Ovary (tissue), 9 donors: ENCODE measurements around the gene PLEKHA7. TPM values are rescaled to one million over a fixed set of nuclear protein-coding genes. Genes with fewer than 3 reads are reported as not detected.

ENCODE experiments used
- DNase-seq, 5 donors: peaks; one replicate each; pipeline ENCODE4 v3.0.0-alpha.2; 2019 to 2020
- H3K27ac ChIP-seq, 2 donors: fragments of 200-600 bp; one replicate each; pipeline versions ENCODE4 v1.5.1 to v1.8.0; 2019 to 2022
- H3K27me3 ChIP-seq: fragments of 200-600 bp; one replicate; pipeline ENCODE4 v1.8.0; 2022
- H3K36me3 ChIP-seq: fragments of 200-600 bp; sonication (generic); one replicate; pipeline ENCODE4 v1.5.1; 2019
- H3K4me1 ChIP-seq: one replicate; pipeline ENCODE4 v1.8.1; 2013; ENCODE audit warnings: mild to moderate bottlenecking, moderate library complexity; ENCODE audit not compliant: insufficient read depth
- H3K4me3 ChIP-seq: fragments of 200-600 bp; sonication (generic); one replicate; pipeline ENCODE4 v1.5.1; 2017
- H3K9me3 ChIP-seq, 2 donors: fragments of 200-600 bp in 1 of 2; sonication (generic) in 1 of 2; one replicate each; pipeline versions ENCODE4 v1.5.1 to v1.8.1; 2013 to 2019; ENCODE audit warnings: mild to moderate bottlenecking in 1 of 2, moderate library complexity in 1 of 2
- EP300 ChIP-seq: sonication (generic); formaldehyde crosslinking; IDR thresholded peaks from one replicate; pipeline ENCODE4 v1.6.1; 2017; ENCODE audit warnings: antibody characterized with exemption
- POLR2A ChIP-seq: fragments of 450-650 bp; IDR thresholded peaks from one replicate; pipeline ENCODE4 v1.6.1; 2017; ENCODE audit warnings: antibody characterized with exemption, mild to moderate bottlenecking, moderate library complexity
- WGBS, 3 donors: extraction: QIAGEN DNeasy Blood & Tissue Kit in 1 of 3; methylation state at CpG; one replicate each; pipeline versions ENCODE4 v1.1.5 to v1.1.7; 2013 to 2017; 5-methylcytosine and 5-hydroxymethylcytosine counted together
- intact Hi-C, 4 donors: fragments of 100-400 bp; cut with DNase I; formaldehyde crosslinking; loops; one replicate each; pipeline versions ENCODE4 v1.11.0 to v1.15.1; 2022 to 2023
- polyA plus RNA-seq, 2 donors: library from polyadenylated mRNA; stranded (reverse); fragments of 200-250 nt in 1 of 2; fragments of 350-450 nt in 1 of 2; fragmentation: Illumina TruSeq in 1 of 2; extraction: RNeasy Lipid Tissue Mini Kit (QIAGEN cat#74804) in 1 of 2; gene quantifications; one replicate each; pipeline ENCODE4 v1.2.3, GENCODE V29; 2013 to 2014
- total RNA-seq, 7 donors: library from RNA; depleted of rRNA in 2 of 7; stranded (reverse); fragments of >200 nt in 2 of 7; fragmentation: NEBNext Ultra II Directional in 3 of 7; extraction: Animal tissue kit (Norgen Biotek cat#: 25700) in 3 of 7; gene quantifications; one replicate each; pipeline versions ENCODE4 v1.1.0 to v1.2.4, GENCODE V29; 2016 to 2023
- TF ChIP-seq, protein P1 (sequence below), 3 donors: fragments of 450-650 bp in 2 of 3; fragments of 200-600 bp in 1 of 3; IDR thresholded peaks; one replicate each; pipeline versions ENCODE4 v1.5.1 to v1.8.0; 2016 to 2022; ENCODE audit warnings: antibody characterized with exemption in 3 of 3, mild to moderate bottlenecking in 1 of 3
- donor health status: DM: no; HTN: no; CAD: no; lungs with moderate emphysema.
- donor health status: DM: no; HTN: no; CAD: no.
- donor health status: Bipolar disorder and iron deficiency.
- donor health status: DM: yes; HTN: yes; CAD: no.
- donor health status: DM: no; HTN: no; CAD: no.
- donor health status: DM: yes; HTN: yes; CAD: no.

The PLEKHA7 gene
- total and polyA plus RNA-seq, 9 donors: 9.6 to 29.5 (median 15.9) TPM

DNA sequence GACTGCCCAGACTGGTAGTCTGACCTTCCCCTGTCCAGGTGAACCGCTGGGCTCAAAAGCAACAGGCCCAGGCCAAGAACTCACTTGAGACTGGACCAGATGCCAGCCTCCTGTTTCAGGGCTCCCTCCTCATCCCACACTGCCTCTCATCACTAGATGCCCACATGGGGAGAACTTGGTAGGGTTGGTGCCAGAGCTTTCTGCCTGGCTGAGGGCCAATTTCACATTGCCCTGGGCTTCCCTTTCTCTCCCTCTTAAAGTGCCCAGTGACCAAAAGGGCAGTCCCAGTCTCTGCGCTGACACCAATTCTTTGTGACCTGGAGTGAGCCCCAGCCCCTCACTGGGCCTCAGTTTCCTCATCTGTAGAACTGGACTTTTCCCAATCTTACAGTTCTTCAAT, 234.1 kb downstream of the PLEKHA7 start:
- TF ChIP-seq, protein P1, sequence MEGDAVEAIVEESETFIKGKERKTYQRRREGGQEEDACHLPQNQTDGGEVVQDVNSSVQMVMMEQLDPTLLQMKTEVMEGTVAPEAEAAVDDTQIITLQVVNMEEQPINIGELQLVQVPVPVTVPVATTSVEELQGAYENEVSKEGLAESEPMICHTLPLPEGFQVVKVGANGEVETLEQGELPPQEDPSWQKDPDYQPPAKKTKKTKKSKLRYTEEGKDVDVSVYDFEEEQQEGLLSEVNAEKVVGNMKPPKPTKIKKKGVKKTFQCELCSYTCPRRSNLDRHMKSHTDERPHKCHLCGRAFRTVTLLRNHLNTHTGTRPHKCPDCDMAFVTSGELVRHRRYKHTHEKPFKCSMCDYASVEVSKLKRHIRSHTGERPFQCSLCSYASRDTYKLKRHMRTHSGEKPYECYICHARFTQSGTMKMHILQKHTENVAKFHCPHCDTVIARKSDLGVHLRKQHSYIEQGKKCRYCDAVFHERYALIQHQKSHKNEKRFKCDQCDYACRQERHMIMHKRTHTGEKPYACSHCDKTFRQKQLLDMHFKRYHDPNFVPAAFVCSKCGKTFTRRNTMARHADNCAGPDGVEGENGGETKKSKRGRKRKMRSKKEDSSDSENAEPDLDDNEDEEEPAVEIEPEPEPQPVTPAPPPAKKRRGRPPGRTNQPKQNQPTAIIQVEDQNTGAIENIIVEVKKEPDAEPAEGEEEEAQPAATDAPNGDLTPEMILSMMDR (IDR thresholded peaks at IDR 0.05): no peak
- TF ChIP-seq EP300: no peak
- no peak for TF ChIP-seq POLR2A
- Histone ChIP-seq H3K27ac (no peak overlapping the region), H3K4me1 (no peaks in the 10 kb centered on the region), H3K36me3 (no peaks in the 10 kb centered on the region), H3K27me3 (no peaks in the 10 kb centered on the region), H3K9me3 (no peaks in the 10 kb centered on the region), H3K4me3 (no peak overlapping the region)
- intact Hi-C loops: no loop called here
- no peak for DNase-seq
- 97 to 98% (median 97%) methylated on average over 2 of the region's 2 CpGs for WGBS, 3 donors

DNA sequence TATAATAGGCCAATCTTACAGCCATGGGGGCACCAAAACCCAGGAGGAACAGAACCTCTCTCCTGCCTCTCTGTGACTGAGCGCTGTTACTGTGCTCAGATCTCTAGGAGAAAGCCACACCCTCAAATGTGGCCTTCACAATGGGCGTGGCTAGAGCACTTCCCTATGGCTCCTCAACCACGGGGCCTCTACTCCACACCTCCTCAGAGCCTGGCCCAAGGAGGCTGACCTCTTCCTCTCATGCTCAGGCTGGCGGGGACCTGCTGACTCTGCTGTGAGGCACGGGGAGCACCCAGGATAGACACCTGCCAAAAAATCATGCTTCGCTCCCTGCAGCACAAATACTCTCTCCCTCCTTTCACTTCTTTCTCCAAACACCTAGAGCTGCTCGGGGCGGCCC, 234.8 kb downstream of the PLEKHA7 start:
- Histone ChIP-seq H3K4me3 (no peak overlapping the region), H3K27ac (no peak overlapping the region), H3K9me3 (no peaks in the 10 kb centered on the region), H3K4me1 (no peaks in the 10 kb centered on the region), H3K27me3 (no peaks in the 10 kb centered on the region), H3K36me3 (no peaks in the 10 kb centered on the region)
- no peak for DNase-seq
- intact Hi-C loops: no loop called here
- TF ChIP-seq, protein P1 (IDR thresholded peaks at IDR 0.05): no peak
- no peak for TF ChIP-seq EP300
- TF ChIP-seq POLR2A: no peak
- WGBS, 3 donors: 87 to 89% (median 89%) methylated on average over 8 of the region's 8 CpGs

DNA sequence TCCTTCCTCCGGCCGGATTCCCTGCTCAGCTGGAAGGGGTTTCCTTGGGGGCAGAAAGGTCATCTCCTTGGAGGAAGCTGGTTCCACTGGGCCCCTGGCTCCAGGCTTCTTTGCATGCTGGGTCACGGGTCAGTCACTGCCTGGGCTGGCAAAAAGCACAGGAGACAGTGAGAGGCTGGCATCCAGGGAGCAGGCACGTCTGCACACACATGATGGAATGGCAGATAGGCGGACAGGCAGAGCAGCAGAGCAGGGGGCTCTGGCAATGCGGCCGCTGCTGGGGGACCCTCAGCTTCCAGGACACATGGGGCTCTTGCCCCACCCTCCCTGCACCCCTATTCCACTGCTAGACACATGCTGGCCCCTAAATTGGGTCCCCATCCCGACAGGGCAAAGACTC, 235.3 kb downstream of the PLEKHA7 start:
- H3K4me3 ChIP-seq: no peak overlapping the region
- intact Hi-C loops: no loop called here
- no peaks in the 10 kb centered on the region for H3K4me1 ChIP-seq
- H3K36me3 ChIP-seq: no peaks in the 10 kb centered on the region
- H3K27me3 ChIP-seq: no peaks in the 10 kb centered on the region
- TF ChIP-seq, protein P1 (IDR thresholded peaks at IDR 0.05): no peak
- TF ChIP-seq EP300 (no peak), POLR2A (no peak)
- WGBS, 3 donors: 89 to 94% (median 92%) methylated on average over 8 of the region's 8 CpGs
- no peaks in the 10 kb centered on the region for H3K9me3 ChIP-seq
- no peak for DNase-seq
- no peak overlapping the region for H3K27ac ChIP-seq

DNA sequence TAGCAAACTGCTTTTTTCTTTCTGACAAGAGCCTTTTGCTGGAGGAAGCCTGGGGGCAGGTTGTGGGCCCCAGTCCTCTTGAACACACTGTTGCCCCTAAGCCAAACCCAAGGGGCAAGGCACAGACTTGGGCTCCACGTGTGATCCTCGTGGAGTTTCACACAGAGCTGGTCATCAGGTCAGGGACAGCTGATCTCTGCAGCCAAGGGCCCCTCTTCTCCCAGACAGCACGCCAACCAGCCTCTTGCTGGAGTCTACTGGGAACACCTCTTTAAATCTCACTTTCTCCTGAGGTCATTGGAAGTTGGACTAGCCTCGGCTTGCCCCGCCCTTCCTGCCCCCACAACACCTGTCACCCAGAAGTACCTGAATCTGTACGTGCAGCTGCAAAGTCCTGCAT, 235.9 kb downstream of the PLEKHA7 start:
- no peak overlapping the region for H3K27ac ChIP-seq
- H3K4me3 ChIP-seq: no peak overlapping the region
- no peak for DNase-seq
- H3K4me1 ChIP-seq: no peaks in the 10 kb centered on the region
- WGBS, 3 donors: 80 to 93% (median 81%) methylated on average over 6 of the region's 6 CpGs
- no peak for TF ChIP-seq POLR2A
- no peak for TF ChIP-seq EP300
- TF ChIP-seq, protein P1 (IDR thresholded peaks at IDR 0.05): no peak
- H3K36me3 ChIP-seq: no peaks in the 10 kb centered on the region
- H3K27me3 ChIP-seq: no peaks in the 10 kb centered on the region
- intact Hi-C loops: no loop called here
- H3K9me3 ChIP-seq: no peaks in the 10 kb centered on the region

DNA sequence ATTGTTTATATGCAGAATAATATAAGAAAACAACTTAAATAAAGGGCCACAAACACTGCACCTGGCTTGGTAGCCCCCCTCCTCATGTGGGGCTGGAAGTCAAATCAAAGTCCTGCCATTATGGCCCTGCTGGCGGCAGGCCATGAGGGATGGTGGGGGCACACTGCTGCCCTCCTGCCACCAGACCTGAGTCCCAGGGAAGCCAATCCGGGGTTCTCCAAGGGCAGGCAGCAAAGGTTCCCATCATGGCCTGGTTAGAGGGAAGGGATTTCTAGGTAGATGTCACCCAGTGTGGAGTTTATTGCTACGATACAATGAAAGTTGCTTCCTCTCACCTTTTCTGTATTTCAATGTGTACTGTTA, 236.6 kb downstream of the PLEKHA7 start:
- no peak overlapping the region for H3K27ac ChIP-seq
- H3K4me1 ChIP-seq: no peaks in the 10 kb centered on the region
- WGBS, 3 donors: 93 to 96% (median 95%) methylated on average over 3 of the region's 3 CpGs
- no peak for DNase-seq
- intact Hi-C loops: no loop called here
- H3K4me3 ChIP-seq: no peak overlapping the region
- H3K9me3 ChIP-seq: no peaks in the 10 kb centered on the region
- no peaks in the 10 kb centered on the region for H3K36me3 ChIP-seq
- H3K27me3 ChIP-seq: no peaks in the 10 kb centered on the region
- TF ChIP-seq EP300 (no peak), POLR2A (no peak)
- TF ChIP-seq, protein P1 (IDR thresholded peaks at IDR 0.05): no peak
